NAMALWA (cell line): ENCODE data around the gene BCOR.

Experiments
- DNase-seq: peaks from one replicate; pipeline ENCODE4 v3.0.0-alpha.2; 2015; ENCODE audit warnings: low spot score

The BCOR gene

GRCh38 chrX:40003428-40004245 lies 94.1 kb downstream of the BCOR start:
- no peak for DNase-seq

GRCh38 chrX:40003071-40003427 lies 94.7 kb downstream of the BCOR start:
- no peak for DNase-seq
